Testis (tissue), 3 donors: Measurements from ENCODE around the gene OPALIN. TPM values are rescaled to one million over a fixed set of nuclear protein-coding genes. Genes with fewer than 3 reads are reported as not detected.

ENCODE experiments used
- DNase-seq: peaks from one replicate; pipeline ENCODE4 v3.0.0-alpha.2; 2019
- H3K27ac ChIP-seq, 2 donors: fragments of 200-600 bp; sonication (generic); one replicate each; pipeline ENCODE4 v1.5.1; 2019
- H3K27me3 ChIP-seq: fragments of 200-600 bp; sonication (generic); one replicate; pipeline ENCODE4 v1.5.1; 2019
- H3K36me3 ChIP-seq: fragments of 200-600 bp; sonication (generic); one replicate; pipeline ENCODE4 v1.5.1; 2017; ENCODE audit warnings: low read depth; ENCODE audit errors: missing control alignments
- H3K4me1 ChIP-seq: fragments of 200-600 bp; sonication (generic); one replicate; pipeline ENCODE4 v1.5.1; 2019
- H3K4me3 ChIP-seq, 2 donors: fragments of 200-600 bp; sonication (generic); one replicate each; pipeline ENCODE4 v1.5.1; 2017 to 2019
- H3K9me3 ChIP-seq: fragments of 200-600 bp; sonication (generic); one replicate; pipeline ENCODE4 v1.5.1; 2017
- CTCF ChIP-seq, 3 experiments: fragments of 450-650 bp in 2 of 3; fragments of 200-600 bp in 1 of 3; sonication (generic) in 1 of 3; IDR thresholded peaks; one replicate each; pipeline ENCODE4 v1.5.1; 2016 to 2019; ENCODE audit warnings: antibody characterized with exemption in 3 of 3, mild to moderate bottlenecking in 2 of 3, moderate library complexity in 1 of 3
- POLR2A ChIP-seq: fragments of 450-650 bp; IDR thresholded peaks from one replicate; pipeline ENCODE4 v1.6.1; 2017; ENCODE audit warnings: antibody characterized with exemption, mild to moderate bottlenecking, moderate library complexity
- WGBS, 2 donors: methylation state at CpG; one replicate each; pipeline ENCODE4 v1.1.5; 2018; 5-methylcytosine and 5-hydroxymethylcytosine counted together
- intact Hi-C: fragments of 100-400 bp; cut with DNase I; formaldehyde crosslinking; loops from one replicate; pipeline ENCODE4 v1.15.1; 2023; ENCODE audit warnings: low total_unique reads
- polyA plus RNA-seq: library from polyadenylated mRNA; stranded (reverse); fragments of 350-450 nt; fragmentation: Illumina TruSeq; extraction: RNeasy Lipid Tissue Mini Kit (QIAGEN cat#74804); gene quantifications from one replicate; pipeline ENCODE4 v1.2.3, GENCODE V29; 2014; ENCODE audit warnings: low read depth, low replicate concordance; ENCODE audit not compliant: insufficient read depth
- total RNA-seq, 2 donors: library from RNA; depleted of rRNA; stranded (reverse); fragments of >200 nt; gene quantifications; one replicate each; pipeline ENCODE4 v1.2.3, GENCODE V29; 2016

The OPALIN gene
- total and polyA plus RNA-seq, 3 donors from 2014 or later, result not detected

GRCh38 chr10:96339383-96339782 is 19.4 kb downstream of the OPALIN start:
- no peaks in the 10 kb centered on the region for H3K27me3 ChIP-seq
- intact Hi-C loops, result no loop called here
- no peak overlapping the region for H3K4me3 ChIP-seq
- H3K4me1 ChIP-seq, result no peaks in the 10 kb centered on the region
- no peak for TF ChIP-seq POLR2A
- H3K9me3 ChIP-seq, result no peaks in the 10 kb centered on the region
- WGBS, 2 donors, result 90 to 93% methylated on average over 4 of the region's 4 CpGs
- no peaks in the 10 kb centered on the region for H3K36me3 ChIP-seq
- no peak overlapping the region for H3K27ac ChIP-seq
- no peak for DNase-seq

DNA sequence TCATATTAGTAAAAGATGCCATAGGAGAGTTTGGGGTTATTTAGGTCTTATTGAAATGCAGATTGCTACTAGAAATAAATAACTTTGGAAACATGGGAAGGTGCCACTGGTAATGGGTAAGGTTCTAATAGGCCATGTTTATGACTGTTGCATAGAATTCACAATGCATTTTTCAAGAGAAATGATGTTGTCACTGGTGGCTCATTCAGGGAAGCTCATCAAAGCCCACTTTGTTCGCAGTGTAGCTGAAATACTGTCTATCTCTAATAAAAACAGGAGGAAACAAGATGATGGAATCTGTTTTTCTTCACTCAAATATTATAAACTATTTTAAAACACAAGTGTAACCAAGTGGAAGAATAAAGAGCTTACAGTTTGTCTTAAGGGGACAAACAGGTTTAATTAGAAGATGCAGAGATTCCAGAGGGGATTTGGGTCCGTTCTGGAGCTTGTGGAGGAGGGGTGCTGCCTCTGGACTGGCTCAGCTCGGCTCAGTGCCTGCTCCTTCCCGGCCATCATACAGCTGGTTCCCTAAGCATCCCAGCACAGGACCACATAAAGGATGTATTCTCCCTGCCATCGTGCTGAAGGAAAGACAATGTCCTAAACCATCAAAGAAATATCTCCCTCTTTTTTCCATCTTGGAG is 20.4 kb downstream of the OPALIN start:
- 52 to 55% methylated on average over 5 of the region's 5 CpGs for WGBS, 2 donors
- no peaks in the 10 kb centered on the region for H3K36me3 ChIP-seq
- intact Hi-C loops, result no loop called here
- no peak overlapping the region for H3K27ac ChIP-seq
- H3K4me1 ChIP-seq, result no peaks in the 10 kb centered on the region
- no peak for TF ChIP-seq POLR2A
- no peak for TF ChIP-seq CTCF (IDR thresholded peaks at IDR 0.05)
- DNase-seq, result no peak
- H3K4me3 ChIP-seq, result no peak overlapping the region
- no peaks in the 10 kb centered on the region for H3K9me3 ChIP-seq
- H3K27me3 ChIP-seq, result no peaks in the 10 kb centered on the region

- intact Hi-C loops, result no loop called here
- Histone ChIP-seq H3K36me3 (no peaks in the 10 kb centered on the region), H3K4me1 (no peaks in the 10 kb centered on the region), H3K27ac (no peak overlapping the region), H3K27me3 (no peaks in the 10 kb centered on the region), H3K9me3 (no peaks in the 10 kb centered on the region), H3K4me3 (no peak overlapping the region)
- WGBS, 2 donors, result 65 to 79% methylated on average over 2 of the region's 2 CpGs
- DNase-seq, result peak; percentile 75
- TF ChIP-seq POLR2A (no peak), CTCF (IDR thresholded peaks at IDR 0.05) (no peak)
Measured at GRCh38 chr10:96337106-96337505, 21.7 kb downstream of the OPALIN start.

GRCh38 chr10:96334616-96335526 is 23.9 kb downstream of the OPALIN start:
- no peaks in the 10 kb centered on the region for H3K36me3 ChIP-seq
- H3K27ac ChIP-seq, result no peak overlapping the region
- no peaks in the 10 kb centered on the region for H3K4me1 ChIP-seq
- H3K27me3 ChIP-seq, result no peaks in the 10 kb centered on the region
- 43 to 47% methylated on average over 5 of the region's 5 CpGs for WGBS, 2 donors
- TF ChIP-seq POLR2A (no peak), CTCF (IDR thresholded peaks at IDR 0.05) (peak in 2 of 3 experiments; percentile 49 to 61)
- H3K4me3 ChIP-seq, result no peak overlapping the region
- peak; percentile 25 for DNase-seq
- intact Hi-C loops, result no loop called here
- H3K9me3 ChIP-seq, result no peaks in the 10 kb centered on the region

- Histone ChIP-seq H3K27me3 (no peaks in the 10 kb centered on the region), H3K4me1 (no peaks in the 10 kb centered on the region), H3K36me3 (no peaks in the 10 kb centered on the region), H3K9me3 (no peaks in the 10 kb centered on the region), H3K4me3 (no peak overlapping the region), H3K27ac (no peak overlapping the region)
- no peak for TF ChIP-seq CTCF (IDR thresholded peaks at IDR 0.05)
- TF ChIP-seq POLR2A, result no peak
- no peak for DNase-seq
- WGBS, 2 donors, result 87 to 91% methylated on average over 1 of the region's 1 CpG
- intact Hi-C loops, result no loop called here
Measured at GRCh38 chr10:96333101-96333500, 25.7 kb downstream of the OPALIN start.
